NCI-H1105 (cell line): ENCODE data around the gene MVP.

Experiments
- DNase-seq: peaks from one replicate; lab custom pipeline; 2025; lab: John Stamatoyannopoulos, UW

Gene MVP

DNA sequence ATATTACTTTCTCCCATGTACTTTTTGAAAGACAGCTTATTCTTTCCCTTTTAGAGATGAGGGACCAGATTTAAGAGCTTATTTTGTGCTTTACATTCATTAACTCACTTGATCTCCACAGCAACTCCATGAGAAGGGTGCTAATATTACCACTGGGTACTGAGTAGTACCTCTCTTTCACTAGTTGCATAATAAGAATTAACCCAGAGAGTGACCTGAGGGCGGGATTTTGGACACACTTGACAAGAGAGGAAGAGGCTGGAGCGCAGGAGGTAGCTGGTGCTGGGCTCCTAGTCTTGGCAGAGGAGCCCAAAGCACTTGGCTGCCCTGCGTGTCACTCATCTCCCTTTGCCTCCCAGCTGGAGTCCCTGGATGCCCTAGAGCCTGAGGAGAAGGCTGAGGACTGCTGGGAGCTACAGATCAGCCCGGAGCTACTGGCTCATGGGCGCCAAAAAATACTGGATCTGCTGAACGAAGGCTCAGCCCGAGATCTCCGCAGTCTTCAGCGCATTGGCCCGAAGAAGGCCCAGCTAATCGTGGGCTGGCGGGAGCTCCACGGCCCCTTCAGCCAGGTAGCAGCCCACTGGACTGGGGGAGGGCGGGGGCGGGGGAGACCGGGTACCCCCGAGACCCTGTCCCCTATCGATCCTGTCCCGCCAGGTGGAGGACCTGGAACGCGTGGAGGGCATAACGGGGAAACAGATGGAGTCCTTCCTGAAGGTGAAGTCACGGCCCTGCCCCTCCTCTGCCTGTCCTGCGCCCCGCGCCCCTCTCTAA is 15.6 kb upstream of the MVP start:
- peak; percentile 33 for DNase-seq

DNA sequence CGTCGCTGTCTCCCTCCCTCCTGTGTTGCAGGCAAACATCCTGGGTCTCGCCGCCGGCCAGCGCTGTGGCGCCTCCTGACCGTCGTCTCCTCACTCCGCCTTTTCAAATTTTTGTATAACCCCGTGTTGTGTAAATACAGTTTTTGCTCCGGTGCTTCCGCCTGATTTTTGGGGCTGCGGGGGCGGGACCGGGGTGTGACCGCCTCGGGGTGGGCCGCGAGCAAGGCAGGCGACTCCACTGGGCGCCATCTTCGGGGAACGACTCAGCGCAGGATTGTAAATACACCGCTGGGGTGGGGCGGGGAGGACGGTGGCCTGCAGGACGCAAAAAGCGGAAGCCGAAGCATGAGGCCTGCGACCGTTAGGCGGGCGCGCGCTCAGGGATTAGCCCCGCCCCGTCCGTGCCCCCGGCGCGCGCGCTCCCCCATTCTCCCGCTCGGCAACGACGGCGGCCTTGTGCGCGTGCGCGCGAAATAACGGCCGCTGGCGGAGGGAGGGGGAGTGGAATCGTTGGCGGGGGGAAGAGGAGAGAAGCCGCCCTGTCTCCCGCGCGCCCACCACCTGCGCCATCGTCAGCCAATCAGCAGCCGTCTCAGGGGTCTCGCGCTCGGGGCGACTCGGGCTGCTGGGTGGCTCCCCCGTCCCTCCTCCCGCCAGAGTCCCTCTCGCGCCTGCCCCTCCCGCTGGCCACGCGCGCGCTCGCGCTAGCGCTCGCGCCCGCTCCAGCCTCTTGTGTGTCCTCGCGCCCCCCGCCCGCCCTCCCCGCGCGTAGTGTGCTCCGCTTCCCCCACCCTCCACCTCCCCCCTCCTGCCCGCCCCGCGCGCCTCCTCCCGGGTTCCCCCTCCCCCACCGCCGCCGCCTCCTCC is 14.8 kb upstream of the MVP start:
- peak; percentile 99 for DNase-seq

DNA sequence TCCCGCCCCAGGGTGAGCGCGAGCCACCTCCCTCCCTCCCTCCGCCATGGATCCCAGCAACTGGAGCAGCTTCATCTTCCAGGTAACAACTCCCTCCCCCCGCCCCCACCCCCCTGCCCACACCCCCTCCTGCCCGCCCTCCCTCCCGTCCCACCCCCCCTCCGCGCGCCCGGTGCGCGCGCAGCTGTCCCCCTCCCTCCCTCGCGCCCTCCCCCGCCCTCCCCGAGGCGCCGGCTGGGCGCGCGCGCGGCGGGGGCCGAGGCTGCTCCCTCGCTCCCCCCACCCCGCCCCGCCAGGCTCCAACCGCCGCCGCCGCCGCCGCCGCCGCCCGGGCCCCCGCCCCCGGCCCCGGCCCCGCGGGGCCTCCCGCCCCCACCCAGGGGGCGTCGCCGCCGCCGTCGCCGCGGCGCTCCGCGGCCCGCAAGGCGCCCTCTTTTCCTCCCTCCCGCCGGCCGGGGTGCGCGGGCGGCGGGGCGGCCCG is 14.1 kb upstream of the MVP start, which contains the start of gene MAZ:
Gene MAZ, plus strand, starts transcription at position 431 of the 481 bp plus-strand sequence. CDS start 173 bp downstream, outside the sequence.
- no peak for DNase-seq

DNA sequence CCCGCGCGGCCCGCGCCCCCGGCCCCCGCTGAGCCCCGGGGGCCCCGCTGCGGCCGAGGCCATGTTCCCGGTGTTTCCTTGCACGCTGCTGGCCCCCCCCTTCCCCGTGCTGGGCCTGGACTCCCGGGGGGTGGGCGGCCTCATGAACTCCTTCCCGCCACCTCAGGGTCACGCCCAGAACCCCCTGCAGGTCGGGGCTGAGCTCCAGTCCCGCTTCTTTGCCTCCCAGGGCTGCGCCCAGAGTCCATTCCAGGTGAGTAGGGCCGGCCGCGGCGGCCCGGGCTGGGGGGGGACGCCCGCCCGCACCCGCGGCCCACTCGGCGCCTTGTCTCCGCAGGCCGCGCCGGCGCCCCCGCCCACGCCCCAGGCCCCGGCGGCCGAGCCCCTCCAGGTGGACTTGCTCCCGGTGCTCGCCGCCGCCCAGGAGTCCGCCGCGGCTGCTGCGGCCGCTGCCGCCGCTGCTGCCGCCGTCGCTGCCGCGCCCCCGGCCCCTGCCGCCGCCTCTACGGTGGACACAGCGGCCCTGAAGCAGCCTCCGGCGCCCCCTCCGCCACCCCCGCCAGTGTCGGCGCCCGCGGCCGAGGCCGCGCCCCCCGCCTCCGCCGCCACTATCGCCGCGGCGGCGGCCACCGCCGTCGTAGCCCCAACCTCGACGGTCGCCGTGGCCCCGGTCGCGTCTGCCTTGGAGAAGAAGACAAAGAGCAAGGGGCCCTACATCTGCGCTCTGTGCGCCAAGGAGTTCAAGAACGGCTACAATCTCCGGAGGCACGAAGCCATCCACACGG is 13.4 kb upstream of the MVP start:
- DNase-seq = peak; percentile 56

DNA sequence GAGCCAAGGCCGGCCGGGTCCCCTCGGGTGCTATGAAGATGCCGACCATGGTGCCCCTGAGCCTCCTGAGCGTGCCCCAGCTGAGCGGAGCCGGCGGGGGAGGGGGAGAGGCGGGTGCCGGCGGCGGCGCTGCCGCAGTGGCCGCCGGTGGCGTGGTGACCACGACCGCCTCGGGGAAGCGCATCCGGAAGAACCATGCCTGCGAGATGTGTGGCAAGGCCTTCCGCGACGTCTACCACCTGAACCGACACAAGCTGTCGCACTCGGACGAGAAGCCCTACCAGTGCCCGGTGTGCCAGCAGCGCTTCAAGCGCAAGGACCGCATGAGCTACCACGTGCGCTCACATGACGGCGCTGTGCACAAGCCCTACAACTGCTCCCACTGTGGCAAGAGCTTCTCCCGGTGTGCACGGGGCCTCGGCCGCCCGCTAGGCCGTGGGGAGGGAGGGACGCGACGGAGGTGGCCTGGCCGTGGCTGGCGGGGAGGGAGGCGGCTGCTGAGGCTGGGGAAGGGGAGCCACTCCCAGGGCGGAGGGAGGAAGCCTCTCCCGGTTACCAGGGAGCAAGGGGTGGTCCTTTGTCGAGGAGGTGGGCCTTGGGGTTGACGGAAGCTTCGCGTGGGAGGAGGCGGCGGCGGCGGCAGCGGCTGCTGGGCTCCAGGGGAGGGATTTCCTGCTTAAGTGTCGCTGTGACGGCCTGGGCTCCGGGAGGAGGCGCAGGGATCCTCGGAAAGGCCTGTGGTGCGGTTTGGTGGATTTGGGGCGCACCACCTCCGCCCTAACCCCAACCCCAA is 12.6 kb upstream of the MVP start:
- DNase-seq = peak; percentile 59

DNA sequence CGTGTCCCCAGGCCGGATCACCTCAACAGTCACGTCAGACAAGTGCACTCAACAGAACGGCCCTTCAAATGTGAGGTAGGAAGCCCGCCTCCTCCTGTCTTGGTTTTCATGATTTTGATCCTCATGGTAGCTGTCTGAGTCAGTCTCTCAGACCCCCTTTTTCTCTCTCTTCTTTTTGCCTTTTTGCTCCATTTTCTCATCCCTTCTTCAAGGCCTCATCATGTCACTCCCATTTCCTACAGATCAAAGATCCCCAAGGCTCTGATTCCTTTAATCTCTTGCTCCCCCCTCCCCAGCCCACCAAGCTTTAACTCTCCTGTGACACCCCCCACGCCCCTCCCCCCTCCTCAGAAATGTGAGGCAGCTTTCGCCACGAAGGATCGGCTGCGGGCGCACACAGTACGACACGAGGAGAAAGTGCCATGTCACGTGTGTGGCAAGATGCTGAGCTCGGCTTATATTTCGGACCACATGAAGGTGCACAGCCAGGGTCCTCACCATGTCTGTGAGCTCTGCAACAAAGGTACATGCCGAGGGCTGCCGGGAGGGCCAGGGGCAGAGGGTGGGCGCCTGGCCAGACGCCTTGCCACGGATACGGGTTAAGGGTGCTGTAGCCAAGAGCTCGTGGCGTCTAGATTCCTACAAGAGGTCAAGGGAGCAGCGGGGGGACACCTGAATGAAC is 11.9 kb upstream of the MVP start:
- no peak for DNase-seq

DNA sequence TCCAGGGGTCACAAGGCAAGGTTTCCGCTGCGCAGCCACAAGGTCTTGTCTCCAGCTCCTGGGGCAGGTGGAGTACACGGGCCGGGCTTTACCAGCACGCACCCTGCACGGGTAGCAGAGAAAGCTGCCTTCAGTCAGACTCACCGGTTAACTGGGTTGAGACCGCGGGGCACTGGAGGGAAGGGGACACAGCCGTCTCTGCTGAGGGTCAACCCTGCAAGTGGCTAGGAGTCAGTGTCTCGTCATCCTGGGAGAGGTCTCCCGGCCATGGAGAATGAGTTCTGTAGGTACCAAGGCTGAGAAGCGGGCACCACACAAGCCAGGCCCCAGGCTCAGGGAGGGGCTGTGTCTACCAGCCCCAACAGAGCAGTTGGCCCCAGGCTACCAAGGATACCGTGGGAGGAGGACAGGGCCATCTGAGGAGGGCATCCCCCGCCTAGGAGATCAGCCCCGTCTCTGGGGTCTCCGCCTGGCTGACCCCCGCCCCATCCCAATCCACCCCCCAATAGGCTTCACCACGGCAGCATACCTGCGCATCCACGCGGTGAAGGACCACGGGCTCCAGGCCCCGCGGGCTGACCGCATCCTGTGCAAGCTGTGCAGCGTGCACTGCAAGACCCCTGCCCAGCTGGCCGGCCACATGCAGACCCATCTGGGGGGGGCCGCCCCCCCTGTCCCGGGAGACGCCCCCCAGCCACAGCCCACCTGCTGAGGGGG is 11.1 kb upstream of the MVP start:
- no peak for DNase-seq

DNA sequence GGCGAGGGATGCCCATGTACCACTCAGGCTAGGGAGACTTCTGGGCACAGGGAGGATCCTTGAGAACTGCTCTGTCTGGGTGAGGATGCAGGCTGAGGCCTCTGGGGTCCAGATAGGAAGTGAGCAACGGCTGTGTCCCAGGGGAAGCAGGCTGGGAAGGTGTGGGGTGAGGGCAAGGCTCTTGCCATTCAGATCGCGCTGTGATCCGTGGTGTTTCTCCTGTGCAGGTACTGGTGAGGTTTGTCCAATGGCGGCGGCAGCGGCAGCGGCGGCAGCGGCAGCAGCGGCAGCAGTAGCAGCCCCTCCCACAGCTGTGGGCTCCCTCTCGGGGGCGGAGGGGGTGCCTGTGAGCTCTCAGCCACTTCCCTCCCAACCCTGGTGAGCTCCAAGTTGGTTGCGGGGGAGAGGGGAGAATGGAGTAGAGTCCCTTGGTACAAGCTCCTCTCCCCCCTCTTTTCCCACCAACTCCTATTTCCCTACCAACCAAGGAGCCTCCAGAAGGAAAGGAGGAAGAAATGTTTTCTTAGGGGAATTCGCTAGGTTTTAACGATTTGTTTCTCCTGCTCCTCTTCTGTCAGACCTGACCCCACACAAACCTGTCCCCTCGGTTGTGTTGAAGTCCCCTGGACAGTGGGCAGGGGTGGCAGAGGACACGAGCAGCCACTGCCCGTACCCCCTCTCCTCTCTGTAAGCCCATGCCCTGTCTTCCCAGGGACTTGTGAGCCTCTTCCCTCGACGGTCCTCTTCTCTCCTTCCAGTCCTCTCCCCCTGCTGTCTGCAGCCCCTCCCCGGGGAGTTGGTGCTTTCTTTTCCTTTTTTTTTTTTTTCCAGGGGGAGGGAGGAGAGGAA is 10.2 kb upstream of the MVP start:
- DNase-seq = no peak

DNA sequence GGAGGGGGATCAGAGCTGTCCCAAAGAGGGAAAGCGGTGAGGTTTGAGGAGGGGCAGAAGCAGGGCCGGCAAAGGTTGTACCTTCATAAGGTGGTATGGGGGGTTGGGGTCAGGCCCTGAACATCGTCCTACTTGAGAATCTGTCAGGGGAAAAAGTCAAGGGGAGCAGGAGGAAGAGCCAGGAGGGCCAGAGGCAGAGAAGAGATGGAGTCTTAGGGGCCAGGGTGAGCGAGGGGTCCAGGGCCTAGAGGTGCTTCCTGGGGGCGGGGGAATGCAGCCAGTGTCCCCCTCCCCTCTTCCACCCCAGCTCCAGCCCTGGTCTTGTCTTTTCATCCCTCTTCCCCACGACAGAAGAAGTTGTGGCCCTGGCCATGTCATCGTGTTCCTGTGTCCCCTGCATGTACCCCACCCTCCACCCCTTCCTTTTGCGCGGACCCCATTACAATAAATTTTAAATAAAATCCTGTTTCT is 9.5 kb upstream of the MVP start:
- DNase-seq = no peak

DNA sequence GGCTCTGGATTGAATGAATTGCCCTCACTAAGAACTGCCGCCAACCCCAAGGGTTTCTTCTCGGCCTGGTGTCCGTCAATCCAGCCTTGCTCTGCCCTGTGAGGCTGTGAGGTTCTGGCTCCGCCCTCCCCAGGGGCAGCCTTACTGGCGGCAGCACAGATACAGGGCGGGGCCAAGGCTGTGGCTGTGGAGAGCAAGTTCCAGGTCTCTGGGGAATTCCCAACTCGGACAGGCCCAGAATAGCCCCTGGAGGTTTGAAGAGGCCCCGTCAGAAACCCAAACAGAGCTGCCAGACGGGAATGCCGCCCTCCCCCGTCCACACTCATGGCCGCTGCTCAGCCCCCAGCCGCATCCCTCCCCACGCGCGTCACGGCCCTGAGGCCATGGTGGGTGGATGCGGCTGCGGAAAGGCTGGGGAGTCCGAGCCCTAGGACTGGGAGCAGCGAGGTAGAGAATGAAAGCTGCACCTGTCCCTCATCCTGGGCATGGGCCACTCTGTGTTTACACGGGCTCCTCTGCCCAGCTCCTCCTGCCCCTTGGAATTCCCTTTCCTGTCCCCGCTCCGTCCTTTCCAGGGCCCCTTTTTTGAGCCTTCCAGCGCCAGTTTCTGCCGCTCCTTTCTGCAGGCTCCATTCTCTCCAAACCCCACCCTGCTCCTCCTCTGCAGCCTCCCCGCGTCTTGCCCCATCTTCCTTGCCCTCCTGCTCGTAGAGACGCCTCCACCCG is 8.9 kb upstream of the MVP start:
- DNase-seq = peak; percentile 90

DNA sequence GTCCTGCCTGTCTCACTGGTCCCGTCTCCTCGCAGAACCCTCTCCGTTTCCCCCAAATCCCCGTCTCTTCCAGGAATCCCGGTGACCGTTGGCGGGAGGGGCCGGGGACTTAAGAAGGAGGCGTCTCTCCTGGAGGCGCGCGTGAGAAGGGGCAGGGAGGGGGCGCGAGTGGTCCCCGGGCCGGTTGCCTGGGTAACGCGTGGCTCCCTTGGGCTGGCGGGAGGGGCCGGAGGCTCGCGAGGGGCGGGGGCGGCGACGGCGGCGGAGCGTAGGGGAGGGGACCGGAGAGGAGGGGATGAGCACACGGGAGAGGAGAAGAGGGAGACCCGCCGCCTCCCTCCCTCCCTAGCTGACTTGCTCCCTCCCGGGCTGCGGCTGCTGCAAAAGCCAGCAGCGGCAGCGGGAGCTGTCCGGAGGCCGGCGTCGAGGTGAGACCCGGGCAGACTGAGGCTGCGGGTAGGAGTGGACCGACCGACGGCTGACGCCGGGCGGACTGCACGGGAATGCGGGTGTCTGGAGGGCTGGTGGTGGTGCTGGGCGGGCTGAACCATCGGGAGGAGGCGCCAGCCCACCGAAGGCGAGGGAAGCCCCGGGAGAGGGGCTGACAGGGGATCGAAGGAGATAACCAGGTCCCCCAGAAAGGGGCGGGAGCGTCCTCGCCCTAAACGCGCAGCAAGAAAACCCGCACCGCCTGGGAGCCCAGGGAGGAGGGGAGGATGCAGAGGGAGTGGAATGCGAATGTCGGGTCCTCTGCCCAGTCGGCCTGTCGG is 8.2 kb upstream of the MVP start, which contains the start of gene PRRT2:
Gene PRRT2, plus strand, starts transcription at position 298 of the 770 bp plus-strand sequence. CDS start 862 bp downstream, outside the sequence.
- peak; percentile 50 for DNase-seq

DNA sequence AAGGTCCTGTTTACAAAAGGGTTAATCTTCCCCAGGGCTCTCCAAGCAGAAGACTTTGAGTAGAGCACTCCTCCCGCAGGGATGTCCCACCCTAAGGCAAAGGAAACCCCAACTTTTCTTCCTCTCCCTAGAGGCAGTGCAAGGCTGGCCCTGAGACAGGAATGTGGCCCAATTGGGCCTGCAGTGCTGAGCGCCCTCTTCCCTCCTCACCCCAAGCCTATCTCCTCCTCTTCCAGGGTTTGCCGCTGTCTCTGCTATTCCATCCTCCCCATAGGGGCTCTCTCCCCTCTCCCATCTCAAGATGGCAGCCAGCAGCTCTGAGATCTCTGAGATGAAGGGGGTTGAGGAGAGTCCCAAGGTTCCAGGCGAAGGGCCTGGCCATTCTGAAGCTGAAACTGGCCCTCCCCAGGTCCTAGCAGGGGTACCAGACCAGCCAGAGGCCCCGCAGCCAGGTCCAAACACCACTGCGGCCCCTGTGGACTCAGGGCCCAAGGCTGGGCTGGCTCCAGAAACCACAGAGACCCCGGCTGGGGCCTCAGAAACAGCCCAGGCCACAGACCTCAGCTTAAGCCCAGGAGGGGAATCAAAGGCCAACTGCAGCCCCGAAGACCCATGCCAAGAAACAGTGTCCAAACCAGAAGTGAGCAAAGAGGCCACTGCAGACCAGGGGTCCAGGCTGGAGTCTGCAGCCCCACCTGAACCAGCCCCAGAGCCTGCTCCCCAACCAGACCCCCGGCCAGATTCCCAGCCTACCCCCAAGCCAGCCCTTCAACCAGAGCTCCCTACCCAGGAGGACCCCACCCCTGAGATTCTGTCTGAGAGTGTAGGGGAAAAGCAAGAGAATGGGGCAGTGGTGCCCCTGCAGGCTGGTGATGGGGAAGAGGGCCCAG is 7.3 kb upstream of the MVP start:
- DNase-seq = no peak

DNA sequence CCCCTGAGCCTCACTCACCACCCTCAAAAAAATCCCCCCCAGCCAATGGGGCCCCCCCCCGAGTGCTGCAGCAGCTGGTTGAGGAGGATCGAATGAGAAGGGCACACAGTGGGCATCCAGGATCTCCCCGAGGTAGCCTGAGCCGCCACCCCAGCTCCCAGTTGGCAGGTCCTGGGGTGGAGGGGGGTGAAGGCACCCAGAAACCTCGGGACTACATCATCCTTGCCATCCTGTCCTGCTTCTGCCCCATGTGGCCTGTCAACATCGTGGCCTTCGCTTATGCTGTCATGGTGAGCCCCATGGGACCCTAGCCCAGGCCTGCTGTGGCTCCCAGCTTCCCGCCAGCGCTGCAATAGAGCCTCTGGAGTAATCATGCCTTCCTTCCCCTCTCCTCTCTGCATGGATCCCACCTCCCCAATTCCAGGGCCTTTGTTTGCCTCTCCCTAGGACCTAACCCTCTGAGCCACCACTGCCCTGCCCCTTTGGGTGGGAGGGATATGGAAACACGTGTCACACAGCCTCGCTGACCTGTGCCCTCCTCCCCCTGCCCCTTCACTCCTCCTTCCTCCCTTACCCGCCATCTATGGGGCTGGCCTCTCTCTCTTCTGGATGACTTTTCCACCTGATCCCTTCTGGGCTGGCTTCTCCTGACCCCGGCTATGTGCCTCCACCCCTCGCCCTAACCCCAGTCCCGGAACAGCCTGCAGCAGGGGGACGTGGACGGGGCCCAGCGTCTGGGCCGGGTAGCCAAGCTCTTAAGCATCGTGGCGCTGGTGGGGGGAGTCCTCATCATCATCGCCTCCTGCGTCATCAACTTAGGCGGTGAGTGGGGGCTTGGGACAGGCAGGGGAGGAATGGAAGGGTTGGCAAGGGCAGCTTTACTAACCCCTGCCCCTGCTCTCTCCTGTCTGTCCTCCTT is 6.4 kb upstream of the MVP start:
- no peak for DNase-seq

DNA sequence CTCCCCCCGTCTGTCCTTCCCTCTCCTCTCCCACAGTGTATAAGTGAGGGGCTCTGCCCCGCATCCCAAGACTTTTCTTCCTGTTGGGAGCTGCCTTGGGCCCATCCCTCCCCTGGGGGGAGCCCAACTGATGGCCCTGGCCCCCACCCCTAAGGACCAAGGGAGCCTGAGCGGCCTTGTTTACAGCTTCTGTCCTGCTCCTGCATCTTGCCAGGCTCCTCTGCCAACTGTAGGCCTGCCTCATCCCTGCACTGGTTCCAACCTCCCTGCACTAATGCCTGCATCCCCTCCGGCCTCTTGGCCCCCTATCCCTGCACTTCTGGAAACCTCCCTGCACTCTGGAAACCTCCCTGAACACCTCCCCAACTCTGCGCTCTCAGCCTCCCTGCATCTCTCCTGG is 5.7 kb upstream of the MVP start:
- no peak for DNase-seq

DNA sequence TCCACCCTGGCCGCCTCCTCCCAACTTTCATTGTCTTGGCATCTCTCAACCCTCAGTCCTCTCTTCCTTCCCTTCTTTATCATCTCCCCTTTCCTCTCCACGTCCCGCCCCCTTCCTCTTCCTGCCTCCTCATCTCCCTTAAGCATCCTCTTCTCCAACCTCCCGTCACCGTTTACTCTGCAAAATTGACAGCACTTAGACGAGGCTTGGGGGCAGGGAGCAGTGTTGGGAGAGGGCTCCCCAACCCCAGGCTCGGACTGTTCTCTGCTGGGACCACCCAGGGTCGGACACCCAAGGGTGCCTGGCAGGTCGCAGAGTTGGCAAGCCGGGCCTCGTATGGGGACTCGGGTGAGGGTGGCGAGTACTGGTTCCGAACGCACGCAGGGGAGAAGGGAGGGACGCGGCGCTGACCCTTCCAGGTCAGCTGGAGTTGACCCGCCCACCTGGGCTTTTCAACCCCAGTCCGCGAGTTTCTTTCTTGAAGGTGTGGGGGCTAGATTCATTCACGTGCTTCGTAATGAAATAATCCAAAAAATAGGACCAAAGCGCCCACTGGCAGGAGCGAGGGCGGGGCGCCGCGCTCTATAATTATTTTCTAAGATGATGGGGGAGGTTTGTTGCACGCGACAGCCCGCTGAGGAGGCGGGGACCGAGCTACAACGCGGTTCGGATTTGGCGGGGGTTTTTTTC is 5.1 kb upstream of the MVP start:
- DNase-seq = peak; percentile 59
